IMR-90 (cell line): ENCODE results near the gene KRTAP10-1.

Experiments used
- BHLHE40 ChIP-seq: fragments of 150-350 bp; IDR thresholded peaks from 2 replicates; pipeline ENCODE4 v1.6.1; 2016; ENCODE audit warnings: mild to moderate bottlenecking, low read depth, low read length
- CEBPB ChIP-seq: IDR thresholded peaks from 2 replicates; pipeline ENCODE4 v1.6.1; 2012; ENCODE audit warnings: low read depth, low read length, improper control_type of control experiment
- FOS ChIP-seq: fragments of 150-350 bp; IDR thresholded peaks from 2 replicates; pipeline ENCODE4 v1.6.1; 2016; ENCODE audit warnings: low read depth, low read length
- MAFK ChIP-seq: IDR thresholded peaks from 2 replicates; pipeline ENCODE4 v1.6.1; 2012; ENCODE audit warnings: low read depth, low read length, improper control_type of control experiment
- MAZ ChIP-seq: IDR thresholded peaks from 2 replicates; pipeline ENCODE4 v1.6.1; 2012; ENCODE audit warnings: low read depth, mild to moderate bottlenecking, low read length, improper control_type of control experiment, moderate library complexity, borderline replicate concordance
- MXI1 ChIP-seq: IDR thresholded peaks from 2 replicates; pipeline ENCODE4 v1.6.1; 2012; ENCODE audit warnings: low read depth, mild to moderate bottlenecking, low read length, moderate library complexity, borderline replicate concordance
- NFE2L2 ChIP-seq: fragments of 150-350 bp; IDR thresholded peaks from 2 replicates; pipeline ENCODE4 v1.6.1; 2016; ENCODE audit warnings: low read depth, mild to moderate bottlenecking, low read length
- POLR2A ChIP-seq: IDR thresholded peaks from 2 replicates; pipeline ENCODE4 v1.6.1; 2012; ENCODE audit warnings: mild to moderate bottlenecking, low read depth, low read length
- RAD21 ChIP-seq: IDR thresholded peaks from 2 replicates; pipeline ENCODE4 v1.6.1; 2012; ENCODE audit warnings: low read length, improper control_type of control experiment
- RCOR1 ChIP-seq: IDR thresholded peaks from 2 replicates; pipeline ENCODE4 v1.6.1; 2012; ENCODE audit warnings: mild to moderate bottlenecking, low read length, improper control_type of control experiment; ENCODE audit not compliant: insufficient replicate concordance
- RFX5 ChIP-seq: IDR thresholded peaks from 2 replicates; pipeline ENCODE4 v1.8.0; 2012; ENCODE audit warnings: low read depth, mild to moderate bottlenecking, low read length, moderate library complexity
- SMC3 ChIP-seq: fragments of 150-350 bp; IDR thresholded peaks from 2 replicates; pipeline ENCODE4 v1.6.1; 2016; ENCODE audit warnings: low read depth, mild to moderate bottlenecking, antibody characterized with exemption, low read length, moderate library complexity
- TF ChIP-seq, protein P1 (sequence below): conservative IDR thresholded peaks from 2 replicates; pipeline ENCODE4 v1.5.1; 2012; ENCODE audit warnings: mild to moderate bottlenecking, low read depth, low read length, improper control_type of control experiment
- TF ChIP-seq, protein P2 (sequence below): fragments of 150-350 bp; IDR thresholded peaks from 2 replicates; pipeline ENCODE4 v1.6.1; 2016; ENCODE audit warnings: low read depth, mild to moderate bottlenecking, low read length, moderate library complexity, borderline replicate concordance

DNA sequence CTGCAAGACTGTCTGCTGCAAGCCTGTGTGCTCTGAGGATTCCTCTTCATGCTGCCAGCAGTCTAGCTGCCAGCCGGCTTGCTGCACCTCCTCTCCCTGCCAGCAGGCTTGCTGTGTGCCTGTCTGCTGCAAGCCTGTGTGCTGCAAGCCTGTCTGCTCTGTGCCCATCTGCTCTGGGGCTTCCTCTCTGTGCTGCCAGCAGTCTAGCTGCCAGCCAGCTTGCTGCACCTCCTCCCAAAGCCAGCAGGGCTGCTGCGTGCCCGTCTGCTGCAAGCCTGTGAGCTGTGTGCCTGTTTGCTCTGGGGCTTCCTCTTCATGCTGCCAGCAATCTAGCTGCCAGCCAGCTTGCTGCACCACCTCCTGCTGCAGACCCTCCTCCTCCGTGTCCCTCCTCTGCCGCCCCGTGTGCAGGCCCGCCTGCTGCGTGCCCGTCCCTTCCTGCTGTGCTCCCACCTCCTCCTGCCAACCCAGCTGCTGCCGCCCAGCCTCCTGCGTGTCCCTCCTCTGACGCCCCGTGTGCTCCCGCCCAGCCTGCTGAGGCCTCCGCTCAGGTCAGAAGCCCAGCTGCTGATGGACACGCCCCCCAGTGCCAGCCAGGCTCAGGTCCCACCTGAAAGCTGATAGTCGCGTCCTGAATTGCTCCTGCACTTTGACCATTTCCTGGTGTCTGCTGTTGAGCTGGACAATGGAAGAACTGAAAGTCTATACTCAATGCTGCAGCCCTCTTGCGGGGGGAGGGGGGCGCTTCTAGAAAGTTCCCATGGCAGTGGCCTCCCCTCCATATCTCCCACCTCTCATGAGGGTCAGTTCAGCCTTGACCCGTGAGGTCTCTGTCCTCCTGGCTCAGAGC lies 34.7 kb upstream of the KRTAP10-1 start:
- TF ChIP-seq MAFK: no peak
- no peak for TF ChIP-seq POLR2A
- TF ChIP-seq FOS: no peak
- TF ChIP-seq, protein P1, sequence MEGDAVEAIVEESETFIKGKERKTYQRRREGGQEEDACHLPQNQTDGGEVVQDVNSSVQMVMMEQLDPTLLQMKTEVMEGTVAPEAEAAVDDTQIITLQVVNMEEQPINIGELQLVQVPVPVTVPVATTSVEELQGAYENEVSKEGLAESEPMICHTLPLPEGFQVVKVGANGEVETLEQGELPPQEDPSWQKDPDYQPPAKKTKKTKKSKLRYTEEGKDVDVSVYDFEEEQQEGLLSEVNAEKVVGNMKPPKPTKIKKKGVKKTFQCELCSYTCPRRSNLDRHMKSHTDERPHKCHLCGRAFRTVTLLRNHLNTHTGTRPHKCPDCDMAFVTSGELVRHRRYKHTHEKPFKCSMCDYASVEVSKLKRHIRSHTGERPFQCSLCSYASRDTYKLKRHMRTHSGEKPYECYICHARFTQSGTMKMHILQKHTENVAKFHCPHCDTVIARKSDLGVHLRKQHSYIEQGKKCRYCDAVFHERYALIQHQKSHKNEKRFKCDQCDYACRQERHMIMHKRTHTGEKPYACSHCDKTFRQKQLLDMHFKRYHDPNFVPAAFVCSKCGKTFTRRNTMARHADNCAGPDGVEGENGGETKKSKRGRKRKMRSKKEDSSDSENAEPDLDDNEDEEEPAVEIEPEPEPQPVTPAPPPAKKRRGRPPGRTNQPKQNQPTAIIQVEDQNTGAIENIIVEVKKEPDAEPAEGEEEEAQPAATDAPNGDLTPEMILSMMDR: no peak
- no peak for TF ChIP-seq SMC3
- TF ChIP-seq RAD21: no peak
- no peak for TF ChIP-seq MAZ
- no peak for TF ChIP-seq NFE2L2
- no peak for TF ChIP-seq RFX5
- no peak for TF ChIP-seq CEBPB
- no peak for TF ChIP-seq RCOR1
- TF ChIP-seq BHLHE40: no peak
- no peak for TF ChIP-seq MXI1
- TF ChIP-seq, protein P2, sequence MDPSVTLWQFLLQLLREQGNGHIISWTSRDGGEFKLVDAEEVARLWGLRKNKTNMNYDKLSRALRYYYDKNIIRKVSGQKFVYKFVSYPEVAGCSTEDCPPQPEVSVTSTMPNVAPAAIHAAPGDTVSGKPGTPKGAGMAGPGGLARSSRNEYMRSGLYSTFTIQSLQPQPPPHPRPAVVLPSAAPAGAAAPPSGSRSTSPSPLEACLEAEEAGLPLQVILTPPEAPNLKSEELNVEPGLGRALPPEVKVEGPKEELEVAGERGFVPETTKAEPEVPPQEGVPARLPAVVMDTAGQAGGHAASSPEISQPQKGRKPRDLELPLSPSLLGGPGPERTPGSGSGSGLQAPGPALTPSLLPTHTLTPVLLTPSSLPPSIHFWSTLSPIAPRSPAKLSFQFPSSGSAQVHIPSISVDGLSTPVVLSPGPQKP: no peak
